Measurements from ENCODE around the gene PIP5KL1.

DNA sequence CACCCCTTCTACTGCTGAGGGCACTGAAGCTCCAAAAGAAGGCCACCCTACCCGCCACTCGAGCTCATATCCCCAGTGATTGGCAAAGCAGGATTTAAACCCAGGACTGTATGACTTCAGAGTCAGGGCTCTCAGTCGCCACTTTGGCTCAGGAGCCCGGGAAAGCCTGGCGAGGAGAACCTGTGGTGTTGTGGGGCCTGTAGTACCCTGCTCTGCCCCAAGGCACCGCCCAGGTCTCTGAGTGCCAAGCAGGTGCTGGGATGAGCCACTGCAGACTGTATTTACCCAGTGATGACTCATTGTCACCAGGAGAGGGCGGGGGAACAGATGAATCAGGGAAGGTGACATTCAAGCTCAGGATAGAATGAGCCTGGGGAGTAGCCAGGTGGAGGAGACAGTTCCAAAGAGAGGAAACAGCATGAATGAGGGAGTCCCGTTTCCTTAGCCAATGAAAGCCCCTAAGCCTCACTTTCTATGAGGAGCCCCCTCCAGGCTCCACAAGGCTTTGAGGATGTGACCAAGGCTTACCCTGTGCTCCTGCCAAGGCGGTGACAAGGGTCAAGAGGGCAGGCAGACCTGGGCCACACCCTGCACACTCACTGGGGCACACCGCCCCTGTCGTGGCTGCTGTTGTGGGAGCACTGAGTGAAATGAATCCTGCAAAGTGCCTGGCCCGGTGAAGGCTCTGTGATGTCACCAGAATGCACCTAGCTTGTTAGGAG lies 24.9 kb upstream of the PIP5KL1 start:
- TF ChIP-seq EP300 (IDR thresholded peaks at IDR 0.05; ENCODE audit: low read depth) (no peak), POLR2AphosphoS5 (IDR thresholded peaks at IDR 0.05) (peak; percentile 71 to 86 (median 85)), POLR2A (IDR thresholded peaks at IDR 0.05) (peak; percentile 56)
- TF ChIP-seq, protein P1, sequence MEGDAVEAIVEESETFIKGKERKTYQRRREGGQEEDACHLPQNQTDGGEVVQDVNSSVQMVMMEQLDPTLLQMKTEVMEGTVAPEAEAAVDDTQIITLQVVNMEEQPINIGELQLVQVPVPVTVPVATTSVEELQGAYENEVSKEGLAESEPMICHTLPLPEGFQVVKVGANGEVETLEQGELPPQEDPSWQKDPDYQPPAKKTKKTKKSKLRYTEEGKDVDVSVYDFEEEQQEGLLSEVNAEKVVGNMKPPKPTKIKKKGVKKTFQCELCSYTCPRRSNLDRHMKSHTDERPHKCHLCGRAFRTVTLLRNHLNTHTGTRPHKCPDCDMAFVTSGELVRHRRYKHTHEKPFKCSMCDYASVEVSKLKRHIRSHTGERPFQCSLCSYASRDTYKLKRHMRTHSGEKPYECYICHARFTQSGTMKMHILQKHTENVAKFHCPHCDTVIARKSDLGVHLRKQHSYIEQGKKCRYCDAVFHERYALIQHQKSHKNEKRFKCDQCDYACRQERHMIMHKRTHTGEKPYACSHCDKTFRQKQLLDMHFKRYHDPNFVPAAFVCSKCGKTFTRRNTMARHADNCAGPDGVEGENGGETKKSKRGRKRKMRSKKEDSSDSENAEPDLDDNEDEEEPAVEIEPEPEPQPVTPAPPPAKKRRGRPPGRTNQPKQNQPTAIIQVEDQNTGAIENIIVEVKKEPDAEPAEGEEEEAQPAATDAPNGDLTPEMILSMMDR (IDR thresholded peaks at IDR 0.05) = peak; percentile 43 to 97 (median 68)
